Measurements from ENCODE around the gene TEX29.

DNA sequence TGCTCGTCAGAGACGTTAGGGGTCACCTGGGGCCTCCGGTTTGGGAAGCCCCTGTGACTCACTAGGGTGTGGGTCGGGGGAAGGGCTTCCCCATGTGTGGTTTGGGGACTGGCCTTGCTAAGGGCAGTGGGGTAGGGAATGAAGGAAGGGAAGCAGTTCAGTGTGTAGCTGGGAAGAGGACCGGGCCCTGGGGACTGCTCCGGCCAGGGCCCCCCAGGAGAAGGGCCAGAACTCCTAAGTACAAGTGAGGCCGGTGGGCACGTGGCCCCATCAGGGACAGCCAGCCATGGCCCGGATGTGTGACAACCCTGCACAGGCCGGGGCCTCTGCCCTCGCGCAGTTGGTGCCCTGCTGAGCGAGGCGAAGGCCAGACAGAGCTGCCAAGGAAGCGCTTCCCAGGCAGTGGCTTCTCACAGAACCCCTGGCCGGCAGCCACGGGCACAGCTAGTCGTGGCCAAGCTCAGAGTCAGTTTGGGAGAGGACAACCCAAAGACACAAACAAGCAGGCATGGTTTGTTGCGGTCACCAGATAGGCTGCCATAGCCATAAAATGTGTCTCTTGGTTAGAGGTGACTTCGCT lies 25.7 kb downstream of the TEX29 start:
- TF ChIP-seq POLR2A (IDR thresholded peaks at IDR 0.05): no peak
- TF ChIP-seq, protein P1, sequence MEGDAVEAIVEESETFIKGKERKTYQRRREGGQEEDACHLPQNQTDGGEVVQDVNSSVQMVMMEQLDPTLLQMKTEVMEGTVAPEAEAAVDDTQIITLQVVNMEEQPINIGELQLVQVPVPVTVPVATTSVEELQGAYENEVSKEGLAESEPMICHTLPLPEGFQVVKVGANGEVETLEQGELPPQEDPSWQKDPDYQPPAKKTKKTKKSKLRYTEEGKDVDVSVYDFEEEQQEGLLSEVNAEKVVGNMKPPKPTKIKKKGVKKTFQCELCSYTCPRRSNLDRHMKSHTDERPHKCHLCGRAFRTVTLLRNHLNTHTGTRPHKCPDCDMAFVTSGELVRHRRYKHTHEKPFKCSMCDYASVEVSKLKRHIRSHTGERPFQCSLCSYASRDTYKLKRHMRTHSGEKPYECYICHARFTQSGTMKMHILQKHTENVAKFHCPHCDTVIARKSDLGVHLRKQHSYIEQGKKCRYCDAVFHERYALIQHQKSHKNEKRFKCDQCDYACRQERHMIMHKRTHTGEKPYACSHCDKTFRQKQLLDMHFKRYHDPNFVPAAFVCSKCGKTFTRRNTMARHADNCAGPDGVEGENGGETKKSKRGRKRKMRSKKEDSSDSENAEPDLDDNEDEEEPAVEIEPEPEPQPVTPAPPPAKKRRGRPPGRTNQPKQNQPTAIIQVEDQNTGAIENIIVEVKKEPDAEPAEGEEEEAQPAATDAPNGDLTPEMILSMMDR (IDR thresholded peaks at IDR 0.05): no peak
- no peak for TF ChIP-seq POLR2AphosphoS5 (IDR thresholded peaks at IDR 0.05)
